IMR-90 (cell line): ENCODE measurements around the gene PDE4C. TPM values are rescaled to one million over a fixed set of nuclear protein-coding genes. Genes with fewer than 3 reads are reported as not detected.

ENCODE experiments used
- ATAC-seq: fragments of 200-7000 bp; cut with Tn5 transposase; 2 replicates; pipeline ENCODE4 v1.9.1; 2020; ENCODE audit warnings: low read depth, mild to moderate bottlenecking, moderate library complexity
- BruUV-seq: library from RNA; stranded (reverse); fragments of 400-500 nt; replicated peaks from 2 replicates; lab custom pipeline; 2021; lab: Mats Ljungman, UMichigan
- CTCF ChIA-PET: fragments of 300-600 bp; formaldehyde crosslinking; extraction: SDS; loops from one replicate; lab custom pipeline; 2021; ENCODE audit warnings: antibody characterized with exemption; lab: Yijun Ruan, JAX
- POLR2A ChIA-PET: fragments of 300-600 bp; sonication (Branson Sonifier 250); formaldehyde crosslinking; loops from one replicate; lab custom pipeline; 2022; ENCODE audit warnings: antibody characterized with exemption; ENCODE audit not compliant: unreplicated experiment; lab: Charles Lee
- DNase-seq: peaks from one replicate; pipeline ENCODE4 v3.0.0; 2013
- H2AFZ ChIP-seq: replicated peaks from 2 replicates; pipeline ENCODE3; 2013; ENCODE audit warnings: low read length, mild to moderate bottlenecking; ENCODE audit not compliant: poor library complexity
- H2AK5ac ChIP-seq: 2 replicates; pipeline ENCODE4 v1.6.1; 2013; ENCODE audit warnings: low read depth, low read length, inconsistent platforms
- H2AK9ac ChIP-seq: replicated peaks from 2 replicates; pipeline ENCODE3; 2013; ENCODE audit warnings: mild to moderate bottlenecking, low read depth, low read length, moderate library complexity; ENCODE audit not compliant: poor library complexity
- H2BK120ac ChIP-seq: 2 replicates; pipeline ENCODE4 v1.6.1; 2013; ENCODE audit warnings: low read depth, low read length, inconsistent platforms
- H2BK15ac ChIP-seq: 3 replicates; pipeline ENCODE4 v1.6.1; 2013; ENCODE audit warnings: low read depth, low read length, inconsistent platforms
- H2BK20ac ChIP-seq: 2 replicates; pipeline ENCODE4 v1.6.1; 2013; ENCODE audit warnings: low read depth, mild to moderate bottlenecking, inconsistent platforms, low read length, moderate library complexity
- H2BK5ac ChIP-seq: 2 replicates; pipeline ENCODE4 v1.6.1; 2013; ENCODE audit warnings: mild to moderate bottlenecking, low read depth, low read length, inconsistent platforms; ENCODE audit not compliant: poor library complexity, severe bottlenecking
- H3K14ac ChIP-seq: replicated peaks from 2 replicates; pipeline ENCODE4 v1.6.1; 2013; ENCODE audit warnings: low read depth, low read length, inconsistent platforms
- H3K18ac ChIP-seq: 2 replicates; pipeline ENCODE4 v1.6.1; 2013; ENCODE audit warnings: low read depth, low read length, control low read depth
- H3K23ac ChIP-seq: 2 replicates; pipeline ENCODE4 v1.6.1; 2013; ENCODE audit warnings: low read depth, low read length, inconsistent platforms
- H3K27ac ChIP-seq: 2 replicates; pipeline ENCODE4 v1.5.1; 2013; ENCODE audit warnings: mild to moderate bottlenecking, control low read depth, low read length; ENCODE audit not compliant: insufficient read depth
- H3K27me3 ChIP-seq: 2 replicates; pipeline ENCODE4 v1.6.1; 2013; ENCODE audit warnings: low read length; ENCODE audit not compliant: control insufficient read depth, insufficient read depth
- H3K36me3 ChIP-seq: 2 replicates; pipeline ENCODE4 v1.6.1; 2013; ENCODE audit warnings: low read length, mixed read lengths; ENCODE audit not compliant: control insufficient read depth, insufficient read depth
- H3K4ac ChIP-seq: 2 replicates; pipeline ENCODE4 v1.6.1; 2013; ENCODE audit warnings: low read depth, low read length, inconsistent platforms
- H3K4me1 ChIP-seq: 2 replicates; pipeline ENCODE4 v1.6.1; 2013; ENCODE audit warnings: low read length, mixed read lengths; ENCODE audit not compliant: control insufficient read depth, insufficient read depth
- H3K4me2 ChIP-seq: 2 replicates; pipeline ENCODE4 v1.6.1; 2013; ENCODE audit warnings: low read depth, mild to moderate bottlenecking, control low read depth, low read length, moderate library complexity
- H3K4me3 ChIP-seq: 2 replicates; pipeline ENCODE4 v1.5.1; 2013; ENCODE audit warnings: low read depth, mild to moderate bottlenecking, control low read depth, low read length, moderate library complexity; ENCODE audit not compliant: insufficient read depth
- H3K56ac ChIP-seq: 2 replicates; pipeline ENCODE4 v1.6.1; 2013; ENCODE audit warnings: low read length, inconsistent platforms; ENCODE audit not compliant: insufficient read depth; ENCODE audit errors: extremely low read depth
- H3K79me1 ChIP-seq, 2 experiments: 2 replicates each; pipeline ENCODE4 v1.6.1; 2013; ENCODE audit warnings: low read length in 2 of 2, inconsistent platforms in 1 of 2, low read depth in 1 of 2
- H3K9ac ChIP-seq: 2 replicates; pipeline ENCODE4 v1.6.1; 2013; ENCODE audit warnings: low read depth, low read length, control low read depth
- H3K9me1 ChIP-seq: 2 replicates; pipeline ENCODE4 v1.6.1; 2013; ENCODE audit warnings: low read length, inconsistent platforms; ENCODE audit not compliant: insufficient read depth
- H3K9me3 ChIP-seq: 2 replicates; pipeline ENCODE4 v1.6.1; 2013; ENCODE audit warnings: low read length; ENCODE audit not compliant: control insufficient read depth, insufficient read depth
- H4K20me1 ChIP-seq: 2 replicates; pipeline ENCODE4 v1.6.1; 2013; ENCODE audit warnings: low read length, inconsistent platforms; ENCODE audit not compliant: insufficient read depth
- H4K5ac ChIP-seq: 2 replicates; pipeline ENCODE4 v1.6.1; 2013; ENCODE audit warnings: mild to moderate bottlenecking, low read depth, low read length, control low read depth
- H4K8ac ChIP-seq, 2 experiments: 2 replicates each; pipeline ENCODE4 v1.6.1; 2013; ENCODE audit warnings: low read depth in 2 of 2, low read length in 2 of 2, control low read depth in 1 of 2, inconsistent platforms in 1 of 2
- H4K91ac ChIP-seq: 2 replicates; pipeline ENCODE4 v1.6.1; 2013; ENCODE audit warnings: low read depth, low read length, inconsistent platforms; ENCODE audit not compliant: insufficient read depth
- CEBPB ChIP-seq: IDR thresholded peaks from 2 replicates; pipeline ENCODE4 v1.6.1; 2012; ENCODE audit warnings: low read depth, low read length, improper control_type of control experiment
- CTCF ChIP-seq: conservative IDR thresholded peaks from 2 replicates; pipeline ENCODE4 v1.5.1; 2012; ENCODE audit warnings: mild to moderate bottlenecking, low read depth, low read length, improper control_type of control experiment
- MAZ ChIP-seq: IDR thresholded peaks from 2 replicates; pipeline ENCODE4 v1.6.1; 2012; ENCODE audit warnings: low read depth, mild to moderate bottlenecking, low read length, improper control_type of control experiment, moderate library complexity, borderline replicate concordance
- NFE2L2 ChIP-seq: fragments of 150-350 bp; IDR thresholded peaks from 2 replicates; pipeline ENCODE4 v1.6.1; 2016; ENCODE audit warnings: low read depth, mild to moderate bottlenecking, low read length
- RAD21 ChIP-seq: IDR thresholded peaks from 2 replicates; pipeline ENCODE4 v1.6.1; 2012; ENCODE audit warnings: low read length, improper control_type of control experiment
- RFX5 ChIP-seq: IDR thresholded peaks from 2 replicates; pipeline ENCODE4 v1.8.0; 2012; ENCODE audit warnings: low read depth, mild to moderate bottlenecking, low read length, moderate library complexity
- USF2 ChIP-seq: fragments of 150-350 bp; IDR thresholded peaks from 2 replicates; pipeline ENCODE4 v1.6.1; 2017; ENCODE audit warnings: mild to moderate bottlenecking, antibody characterized with exemption, low read length, low read depth
- WGBS, 2 experiments: methylation state at CpG; one replicate each; pipeline versions ENCODE4 v1.1.5 to v1.1.7; 2013; ENCODE audit warnings: missing lambda C conversion rate in 2 of 2; ENCODE audit not compliant: insufficient read length in 1 of 2; ENCODE audit errors: extremely low coverage in 2 of 2; 5-methylcytosine and 5-hydroxymethylcytosine counted together
- dilution Hi-C: fragments of 300-500 bp; cut with HindIII; formaldehyde crosslinking; loops from one replicate; pipeline ENCODE4 v1.14.3; 2018; ENCODE audit warnings: low sequenced_read_pairs; ENCODE audit not compliant: unreplicated experiment
- in situ Hi-C: fragments of 300-500 bp; cut with MboI; formaldehyde crosslinking; loops from 3 replicates; pipeline ENCODE4 v1.14.3; 2019; ENCODE audit warnings: low sequenced_read_pairs, inconsistent platforms, mixed read lengths
- intact Hi-C: fragments of 100-400 bp; cut with micrococcal nuclease; formaldehyde crosslinking; loops from 2 replicates; pipeline ENCODE4 v1.10.0; 2022
- polyA plus RNA-seq, 3 experiments: library from polyadenylated mRNA; depleted of rRNA; stranded (reverse); fragments of >200 nt; gene quantifications; 2 replicates each; pipeline ENCODE4 v1.2.3, GENCODE V29; 2012; ENCODE audit warnings: low replicate concordance in 1 of 3
- total RNA-seq: library from RNA; depleted of rRNA; stranded (reverse); fragments of >200 nt; gene quantifications from 2 replicates; pipeline ENCODE4 v1.2.3, GENCODE V29; 2012

The PDE4C gene
- total and polyA plus RNA-seq, 2 of the 4 experiments (the other 2 are of a cell fraction), result 0.18 to 0.24 TPM

GRCh38 chr19:18229915-18230314 is 3.7 kb upstream of the PDE4C start:
- POLR2A ChIA-PET, result no interaction called here
- no peak for DNase-seq

More at GRCh38 chr19:18229915-18230314, 3.7 kb upstream of the PDE4C start:
- Histone ChIP-seq H2BK20ac (no peak overlapping the region), H2AK9ac (no peak overlapping the region), H2BK5ac (no peak overlapping the region), H3K23ac (no peak overlapping the region; the same call in 1 of the 2 replicates), H3K14ac (no peak overlapping the region), H4K5ac (no peak overlapping the region), H3K4me2 (no peak overlapping the region), H3K9me1 (no peaks in the 10 kb centered on the region), H3K18ac (no peak overlapping the region), H4K91ac (no peak overlapping the region), H3K36me3 (no peaks in the 10 kb centered on the region), H2AFZ (no peak overlapping the region), H3K4ac (no peak overlapping the region), H2BK120ac (no peak overlapping the region), H3K27me3 (peaks cover 20% of the 10 kb centered on the region; the same call in 1 of the 2 replicates), H3K9ac (no peak overlapping the region), H3K9me3 (peaks cover 3% of the 10 kb centered on the region; the same call in 1 of the 2 replicates), H3K56ac (no peak overlapping the region), H4K8ac (no peak overlapping the region), H2AK5ac (no peak overlapping the region), H2BK15ac (no peak overlapping the region), H3K4me1 (peaks cover 5% of the 10 kb centered on the region; the same call in 1 of the 2 replicates), H3K79me1 (no peaks in the 10 kb centered on the region), H4K20me1 (peaks cover 5% of the 10 kb centered on the region; the same call in 1 of the 2 replicates), H3K27ac (no peak overlapping the region), H3K4me3 (no peak overlapping the region)
- intact Hi-C loops, result no loop called here
- TF ChIP-seq MAZ, result no peak
- TF ChIP-seq RAD21, result no peak
- TF ChIP-seq USF2, result no peak
- TF ChIP-seq NFE2L2, result no peak
- no peak for TF ChIP-seq CTCF
- TF ChIP-seq RFX5, result no peak
- TF ChIP-seq CEBPB, result no peak
- CTCF ChIA-PET, result no interaction called here
- WGBS, 2 experiments, result 50% methylated on average over 1 of the region's 4 CpGs; no CpG with 5 or more reads in 1 of the 2 experiments
- ATAC-seq, result no peak
- in situ Hi-C loops, result no loop called here
- BruUV-seq, result no TSS peak
- dilution Hi-C loops, result no loop called here
